ENCODE data around the gene SCN2B.

DNA sequence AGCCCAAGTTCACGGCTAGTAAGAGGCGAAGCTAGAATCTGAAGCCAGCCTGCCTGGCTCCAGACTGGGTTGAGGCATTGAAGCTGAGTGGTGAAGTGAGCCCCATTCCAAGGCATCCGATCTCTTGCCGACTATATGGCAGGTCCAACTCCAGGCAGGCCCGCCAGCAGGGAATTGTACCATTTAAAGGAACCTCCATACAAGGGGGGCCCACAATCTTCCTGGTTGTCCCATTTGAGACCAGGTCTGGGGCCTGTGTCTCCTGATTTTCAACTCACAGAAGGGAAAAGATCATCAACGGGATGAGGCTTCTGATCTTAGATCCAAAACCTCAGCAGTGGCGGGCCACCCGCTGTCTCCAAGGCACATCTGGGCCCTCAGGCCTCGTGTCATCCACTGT is 4.1 kb downstream of the SCN2B start:
- TF ChIP-seq POLR2A (IDR thresholded peaks at IDR 0.05; ENCODE audit: low read depth, low read length) (no peak), POLR2AphosphoS5 (IDR thresholded peaks at IDR 0.05; ENCODE audit: low read depth, low read length) (no peak), PAX5 (IDR thresholded peaks at IDR 0.05; ENCODE audit: insufficient read depth, low read length, severe bottlenecking) (no peak), TAF1 (IDR thresholded peaks at IDR 0.05; ENCODE audit: low read depth, low read length) (no peak)
